Endothelial cell (in vitro differentiated cells): ENCODE measurements around the gene TARS2. TPM values are rescaled to one million over a fixed set of nuclear protein-coding genes. Genes with fewer than 3 reads are reported as not detected.

Source experiments
- DNase-seq: peaks from one replicate; pipeline ENCODE4 v3.0.0; 2021; ENCODE audit warnings: low spot score
- H3K27ac Mint-ChIP-seq: one replicate; pipeline ENCODE4 v1.8.0; 2021; ENCODE audit warnings: mixed read lengths, inconsistent platforms; ENCODE audit not compliant: unreplicated experiment
- H3K27me3 Mint-ChIP-seq: one replicate; pipeline ENCODE4 v1.8.0; 2021; ENCODE audit warnings: mild to moderate bottlenecking, moderate library complexity, mixed read lengths, inconsistent platforms; ENCODE audit not compliant: unreplicated experiment
- H3K36me3 Mint-ChIP-seq: one replicate; pipeline ENCODE4 v1.8.0; 2021; ENCODE audit warnings: mild to moderate bottlenecking, low read depth, mixed read lengths, inconsistent platforms; ENCODE audit not compliant: unreplicated experiment
- H3K4me1 Mint-ChIP-seq: one replicate; pipeline ENCODE4 v1.8.0; 2021; ENCODE audit warnings: mild to moderate bottlenecking, mixed read lengths, inconsistent platforms; ENCODE audit not compliant: unreplicated experiment
- H3K4me3 Mint-ChIP-seq: one replicate; pipeline ENCODE4 v1.8.0; 2021; ENCODE audit warnings: mild to moderate bottlenecking, mixed read lengths, inconsistent platforms; ENCODE audit not compliant: unreplicated experiment
- H3K9me3 Mint-ChIP-seq: one replicate; pipeline ENCODE4 v1.8.0; 2021; ENCODE audit warnings: mixed read lengths, inconsistent platforms; ENCODE audit not compliant: unreplicated experiment
- CTCF ChIP-seq: fragments of 200-600 bp; sonication (generic); IDR thresholded peaks from one replicate; pipeline ENCODE4 v1.5.0; 2021; ENCODE audit warnings: antibody characterized with exemption; ENCODE audit not compliant: unreplicated experiment
- total RNA-seq: library from RNA; stranded (reverse); fragmentation: NEBNext Ultra II Directional; extraction: Animal tissue kit (Norgen Biotek cat#: 25700); gene quantifications from one replicate; pipeline ENCODE4 v1.2.1, GENCODE V29; 2021; ENCODE audit not compliant: unreplicated experiment

TARS2 gene
- total RNA-seq, 1 donor from 2014 or later = 16.6 TPM

- H3K4me1 Mint-ChIP-seq = peaks cover 3% of the 10 kb centered on the region
- TF ChIP-seq CTCF = no peak
- H3K27ac Mint-ChIP-seq = no peak overlapping the region
- no peak overlapping the region for H3K4me3 Mint-ChIP-seq
- H3K9me3 Mint-ChIP-seq = no peaks in the 10 kb centered on the region
- H3K27me3 Mint-ChIP-seq = no peaks in the 10 kb centered on the region
- peaks cover 8% of the 10 kb centered on the region for H3K36me3 Mint-ChIP-seq
- DNase-seq = no peak
These were observed 41.0 kb downstream of the TARS2 start for GRCh38 chr1:150528196-150528595.

- Mint-ChIP-seq H3K36me3 (peaks cover 8% of the 10 kb centered on the region), H3K27me3 (no peaks in the 10 kb centered on the region), H3K4me1 (no peaks in the 10 kb centered on the region), H3K27ac (peak overlapping the region; percentile 54), H3K9me3 (no peaks in the 10 kb centered on the region), H3K4me3 (no peak overlapping the region)
- DNase-seq = no peak
- TF ChIP-seq CTCF = no peak
These were observed 41.8 kb downstream of the TARS2 start for GRCh38 chr1:150529017-150529416.

- H3K36me3 Mint-ChIP-seq = peaks cover 8% of the 10 kb centered on the region
- no peaks in the 10 kb centered on the region for H3K27me3 Mint-ChIP-seq
- DNase-seq = no peak
- H3K27ac Mint-ChIP-seq = no peak overlapping the region
- peaks cover 4% of the 10 kb centered on the region for H3K4me1 Mint-ChIP-seq
- H3K4me3 Mint-ChIP-seq = peak overlapping the region; percentile 6
- H3K9me3 Mint-ChIP-seq = no peaks in the 10 kb centered on the region
- no peak for TF ChIP-seq CTCF
These were observed 43.4 kb downstream of the TARS2 start for GRCh38 chr1:150530491-150531159.

- H3K9me3 Mint-ChIP-seq = no peaks in the 10 kb centered on the region
- TF ChIP-seq CTCF = no peak
- peak overlapping the region; percentile 48 for H3K27ac Mint-ChIP-seq
- DNase-seq = no peak
- peaks cover 8% of the 10 kb centered on the region for H3K36me3 Mint-ChIP-seq
- peak overlapping the region; percentile 12 for H3K4me3 Mint-ChIP-seq
- H3K4me1 Mint-ChIP-seq = peaks cover 4% of the 10 kb centered on the region
- H3K27me3 Mint-ChIP-seq = peaks cover 2% of the 10 kb centered on the region
These were observed 45.6 kb downstream of the TARS2 start for GRCh38 chr1:150532860-150533259.

- H3K27me3 Mint-ChIP-seq = peaks cover 2% of the 10 kb centered on the region
- H3K4me1 Mint-ChIP-seq = peaks cover 14% of the 10 kb centered on the region
- no peaks in the 10 kb centered on the region for H3K9me3 Mint-ChIP-seq
- H3K27ac Mint-ChIP-seq = no peak overlapping the region
- no peak for TF ChIP-seq CTCF
- peaks cover 8% of the 10 kb centered on the region for H3K36me3 Mint-ChIP-seq
- no peak for DNase-seq
- H3K4me3 Mint-ChIP-seq = no peak overlapping the region
These were observed 46.8 kb downstream of the TARS2 start for GRCh38 chr1:150534002-150534401.
